K562 (cell line): ENCODE measurements around the gene WFIKKN1. TPM values are rescaled to one million over a fixed set of nuclear protein-coding genes. Genes with fewer than 3 reads are reported as not detected.

Source experiments
- BCL6 ChIP-seq: fragments of 250-450 bp; sonication (Bioruptor Pico); IDR thresholded peaks from 2 replicates; pipeline ENCODE4 v1.4.0; 2020
- CREM ChIP-seq: IDR thresholded peaks from 2 replicates; pipeline ENCODE4 v1.6.1; 2014; ENCODE audit warnings: antibody characterized with exemption, low read depth
- GATA2 ChIP-seq: sonication (generic); formaldehyde crosslinking; IDR thresholded peaks from 2 replicates; pipeline ENCODE4 v1.4.0; 2020; ENCODE audit warnings: mild to moderate bottlenecking, missing genetic modification reagents
- HDAC1 ChIP-seq, 2 experiments: fragments of 450-650 bp; IDR thresholded peaks; 2 replicates each; pipeline ENCODE4 v1.6.1; 2016 to 2017; ENCODE audit warnings: inconsistent platforms in 1 of 2, mild to moderate bottlenecking in 1 of 2, moderate library complexity in 1 of 2
- OTX1 ChIP-seq: fragments of 450-650 bp; formaldehyde crosslinking; IDR thresholded peaks from 2 replicates; pipeline ENCODE4 v1.4.0; 2022; ENCODE audit warnings: mild to moderate bottlenecking
- RBBP5 ChIP-seq: fragments of 200-600 bp; sonication (generic); IDR thresholded peaks from 2 replicates; pipeline ENCODE4 v1.6.1; 2012; ENCODE audit warnings: borderline replicate concordance, mild to moderate bottlenecking, low read length, control low read depth, inconsistent platforms; ENCODE audit not compliant: insufficient read depth, poor library complexity, severe bottlenecking
- SIN3A ChIP-seq, 2 experiments: fragments of 150-350 bp in 1 of 2; IDR thresholded peaks; 2 replicates each; pipeline ENCODE4 v1.6.1; 2011 to 2016; ENCODE audit warnings: borderline replicate concordance in 2 of 2, low read depth in 2 of 2, low read length in 2 of 2, mild to moderate bottlenecking in 2 of 2, moderate library complexity in 2 of 2; ENCODE audit not compliant: control insufficient read depth in 1 of 2
- SREBF1 ChIP-seq: fragments of 150-350 bp; IDR thresholded peaks from 2 replicates; pipeline ENCODE4 v1.6.1; 2014; ENCODE audit warnings: antibody characterized with exemption, low read depth, low read length, borderline replicate concordance
- TEAD1 ChIP-seq, 2 experiments: fragments of 450-650 bp in 1 of 2; sonication (generic) in 1 of 2; formaldehyde crosslinking; IDR thresholded peaks; 2 replicates each; pipeline versions ENCODE4 v1.4.0 to v1.8.0; 2020 to 2022; ENCODE audit warnings: mild to moderate bottlenecking in 2 of 2, missing genetic modification reagents in 1 of 2
- TEAD4 ChIP-seq, 2 experiments: sonication (generic) in 1 of 2; formaldehyde crosslinking in 1 of 2; IDR thresholded peaks; 2 replicates each; pipeline versions ENCODE4 v1.6.1 to v1.8.0; 2012 to 2022; ENCODE audit warnings: borderline replicate concordance in 1 of 2, inconsistent platforms in 1 of 2, low read length in 1 of 2, mild to moderate bottlenecking in 1 of 2, missing genetic modification reagents in 1 of 2
- XRCC3 ChIP-seq: fragments of 450-650 bp; IDR thresholded peaks from 2 replicates; pipeline ENCODE4 v1.6.1; 2017; ENCODE audit warnings: mild to moderate bottlenecking, moderate library complexity
- ZNF592 ChIP-seq: fragments of 450-650 bp; IDR thresholded peaks from 2 replicates; pipeline ENCODE4 v1.6.1; 2017; ENCODE audit warnings: antibody characterized with exemption, mild to moderate bottlenecking
- ZNF639 ChIP-seq, 2 experiments: fragments of 200-800 bp in 1 of 2; sonication (Bioruptor generic) in 1 of 2; sonication (generic) in 1 of 2; formaldehyde crosslinking in 1 of 2; IDR thresholded peaks in 1 of 2; conservative IDR thresholded peaks in 1 of 2; 2 replicates each; pipeline versions ENCODE4 v1.5.0 to v1.6.1; 2016 to 2020; ENCODE audit warnings: missing compliant biosample characterization in 1 of 2, missing genetic modification characterization in 1 of 2, missing genetic modification reagents in 1 of 2
- ZNF695 ChIP-seq: fragments of 450-650 bp; formaldehyde crosslinking; IDR thresholded peaks from 2 replicates; pipeline ENCODE4 v1.4.0; 2020; ENCODE audit warnings: mild to moderate bottlenecking, moderate library complexity
- polyA plus RNA-seq, 8 experiments: library from polyadenylated mRNA; depleted of rRNA in 4 of 8; stranded (reverse) in 5 of 8; unstranded in 3 of 8; fragments of >200 nt; fragmentation: Nextera tagmentation in 2 of 8; fragmentation: Illumina TruSeq in 1 of 8; extraction: Ambion mirVana in 2 of 8; extraction: Trizol in 1 of 8; gene quantifications; 2 replicates each; pipeline versions ENCODE4 v1.2.1 to v1.2.3, GENCODE V29; 2011 to 2014; ENCODE audit warnings: inconsistent platforms in 1 of 8, missing spikeins in 1 of 8
- total RNA-seq, 7 experiments: library from RNA; depleted of rRNA in 6 of 7; stranded (reverse); fragments of >200 nt in 6 of 7; fragmentation: Illumina TruSeq in 2 of 7; extraction: Trizol in 2 of 7; gene quantifications; 2 replicates each; pipeline versions ENCODE4 v1.2.1 to v1.2.3, GENCODE V29; 2011 to 2021; ENCODE audit warnings: low replicate concordance in 1 of 7
- TF ChIP-seq, protein P1 (sequence below): sonication (generic); formaldehyde crosslinking; IDR thresholded peaks from 2 replicates; pipeline ENCODE4 v1.8.0; 2022; ENCODE audit warnings: mild to moderate bottlenecking, missing genetic modification reagents

WFIKKN1 gene
- total and polyA plus RNA-seq, 9 of the 15 experiments (the other 6 are each of a cell fraction or from before 2014, with no cell fraction given), result 0.14 to 1.1 (median 0.50) TPM; not detected in 4

GRCh38 chr16:588889-589657 lies 41.7 kb upstream of the WFIKKN1 start (continued):
- peak; percentile 60; the same call in 1 of the 2 replicates for TF ChIP-seq ZNF592
- TF ChIP-seq XRCC3, result no peak
- TF ChIP-seq CREM, result peak; percentile 70
- TF ChIP-seq TEAD1 (CRISPR knock-in tag; IDR thresholded peaks at IDR 0.05), result peak in 1 of 2 experiments; percentile 65; a peak in 2 of 4 replicates
- peak in 1 of 2 experiments; percentile 89; a peak in 1 of 4 replicates for TF ChIP-seq ZNF639 (CRISPR knock-in tag; conservative IDR thresholded peaks at IDR 0.05 in 1 of 2, IDR thresholded peaks at IDR 0.05 in 1 of 2)
- TF ChIP-seq GATA2, result no peak
- no peak for TF ChIP-seq BCL6 (CRISPR knock-in tag)
- TF ChIP-seq, protein P1, sequence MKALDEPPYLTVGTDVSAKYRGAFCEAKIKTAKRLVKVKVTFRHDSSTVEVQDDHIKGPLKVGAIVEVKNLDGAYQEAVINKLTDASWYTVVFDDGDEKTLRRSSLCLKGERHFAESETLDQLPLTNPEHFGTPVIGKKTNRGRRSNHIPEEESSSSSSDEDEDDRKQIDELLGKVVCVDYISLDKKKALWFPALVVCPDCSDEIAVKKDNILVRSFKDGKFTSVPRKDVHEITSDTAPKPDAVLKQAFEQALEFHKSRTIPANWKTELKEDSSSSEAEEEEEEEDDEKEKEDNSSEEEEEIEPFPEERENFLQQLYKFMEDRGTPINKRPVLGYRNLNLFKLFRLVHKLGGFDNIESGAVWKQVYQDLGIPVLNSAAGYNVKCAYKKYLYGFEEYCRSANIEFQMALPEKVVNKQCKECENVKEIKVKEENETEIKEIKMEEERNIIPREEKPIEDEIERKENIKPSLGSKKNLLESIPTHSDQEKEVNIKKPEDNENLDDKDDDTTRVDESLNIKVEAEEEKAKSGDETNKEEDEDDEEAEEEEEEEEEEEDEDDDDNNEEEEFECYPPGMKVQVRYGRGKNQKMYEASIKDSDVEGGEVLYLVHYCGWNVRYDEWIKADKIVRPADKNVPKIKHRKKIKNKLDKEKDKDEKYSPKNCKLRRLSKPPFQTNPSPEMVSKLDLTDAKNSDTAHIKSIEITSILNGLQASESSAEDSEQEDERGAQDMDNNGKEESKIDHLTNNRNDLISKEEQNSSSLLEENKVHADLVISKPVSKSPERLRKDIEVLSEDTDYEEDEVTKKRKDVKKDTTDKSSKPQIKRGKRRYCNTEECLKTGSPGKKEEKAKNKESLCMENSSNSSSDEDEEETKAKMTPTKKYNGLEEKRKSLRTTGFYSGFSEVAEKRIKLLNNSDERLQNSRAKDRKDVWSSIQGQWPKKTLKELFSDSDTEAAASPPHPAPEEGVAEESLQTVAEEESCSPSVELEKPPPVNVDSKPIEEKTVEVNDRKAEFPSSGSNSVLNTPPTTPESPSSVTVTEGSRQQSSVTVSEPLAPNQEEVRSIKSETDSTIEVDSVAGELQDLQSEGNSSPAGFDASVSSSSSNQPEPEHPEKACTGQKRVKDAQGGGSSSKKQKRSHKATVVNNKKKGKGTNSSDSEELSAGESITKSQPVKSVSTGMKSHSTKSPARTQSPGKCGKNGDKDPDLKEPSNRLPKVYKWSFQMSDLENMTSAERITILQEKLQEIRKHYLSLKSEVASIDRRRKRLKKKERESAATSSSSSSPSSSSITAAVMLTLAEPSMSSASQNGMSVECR, result peak; percentile 69; the same call in 1 of the 2 replicates
- no peak for TF ChIP-seq ZNF695 (CRISPR knock-in tag)
- no peak for TF ChIP-seq SREBF1
- no peak for TF ChIP-seq OTX1 (CRISPR knock-in tag)
- peak in 1 of 2 experiments; percentile 48; a peak in 1 of 4 replicates for TF ChIP-seq SIN3A (IDR thresholded peaks at IDR 0.05; ENCODE audit: borderline replicate concordance in 2 of 2, control insufficient read depth in 1 of 2, low read depth in 2 of 2, low read length in 2 of 2)
- TF ChIP-seq TEAD4 (IDR thresholded peaks at IDR 0.05; ENCODE audit: low read length), result no peak
- peak; percentile 56; the same call in 1 of the 2 replicates for TF ChIP-seq TEAD4 (CRISPR knock-in tag; IDR thresholded peaks at IDR 0.05; ENCODE audit: borderline replicate concordance)
- peak; percentile 57 for TF ChIP-seq RBBP5
- peak in 1 of 2 experiments; percentile 81; a peak in 2 of 4 replicates for TF ChIP-seq HDAC1 (IDR thresholded peaks at IDR 0.05)
